NK-92 (cell line): ENCODE results near the gene ONECUT2.

ENCODE experiments used
- DNase-seq: peaks from one replicate; lab custom pipeline; 2025; ENCODE audit not compliant: unreplicated experiment; lab: John Stamatoyannopoulos, UW

ONECUT2 gene

DNA sequence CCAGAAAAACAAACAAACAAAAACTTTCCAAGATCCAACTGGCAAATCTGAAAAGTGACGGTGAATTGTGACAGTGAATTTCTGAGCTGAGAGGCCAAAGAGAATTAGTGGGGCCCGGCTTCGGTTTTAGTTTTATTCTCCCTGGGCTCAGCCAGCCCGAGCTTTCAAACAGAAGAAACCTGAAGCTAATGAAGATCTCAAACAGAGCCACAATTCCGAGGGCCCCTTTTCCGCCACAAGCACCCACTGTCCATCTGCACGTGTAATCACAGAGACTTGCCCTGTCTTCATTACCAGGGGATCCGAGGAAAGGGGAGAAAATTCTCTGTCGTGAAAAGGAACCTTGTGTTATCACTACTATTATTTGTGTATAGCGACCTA lies 4.2 kb upstream of the ONECUT2 start:
- no peak for DNase-seq

DNA sequence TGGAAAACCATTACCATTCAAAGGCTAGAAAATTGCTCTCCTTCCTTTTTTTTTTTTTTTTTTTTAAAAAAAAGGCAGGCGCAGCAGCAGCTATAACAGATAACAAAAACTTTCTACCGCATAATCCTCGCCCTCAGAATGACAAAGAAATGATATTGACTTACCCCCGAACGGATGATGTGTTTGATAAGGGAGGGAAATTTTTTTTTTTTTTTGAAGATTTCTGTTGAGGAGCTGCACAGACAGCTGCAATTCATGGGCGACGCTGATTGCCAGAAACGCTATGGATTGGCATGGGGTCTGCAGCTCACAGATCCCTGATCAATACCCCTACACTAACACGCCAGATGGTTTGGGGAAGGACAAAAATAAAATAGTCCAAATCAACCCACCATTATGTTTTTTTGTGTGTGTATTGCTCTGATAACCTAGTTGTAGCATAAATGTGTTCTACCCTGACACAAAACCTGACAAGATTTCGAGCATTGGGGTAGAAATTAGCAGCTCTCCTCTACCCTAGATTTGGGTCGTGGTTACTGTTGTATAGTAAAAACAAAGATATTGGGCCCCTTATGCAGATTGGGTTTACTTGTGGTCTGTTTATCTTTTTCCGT lies 3.6 kb upstream of the ONECUT2 start:
- DNase-seq = no peak

DNA sequence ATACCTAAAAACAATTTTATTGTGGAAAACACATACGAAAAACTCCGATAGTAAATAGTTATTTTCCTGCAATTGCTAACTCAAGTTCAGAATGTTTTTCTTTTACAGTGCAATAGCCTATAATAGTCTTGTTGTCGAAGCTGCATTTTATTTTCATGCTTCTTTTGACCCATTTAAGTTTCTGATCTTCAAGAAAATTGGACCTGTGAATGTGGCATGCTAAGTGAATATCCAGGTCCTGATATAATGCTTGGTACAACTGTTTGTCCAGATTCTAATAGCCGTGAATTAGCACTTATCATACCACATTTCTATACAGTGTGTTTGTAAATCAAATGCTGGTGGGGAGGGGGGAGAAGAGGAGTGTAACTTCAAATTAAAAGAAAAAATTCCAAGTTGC lies 3.0 kb upstream of the ONECUT2 start:
- DNase-seq = no peak

DNA sequence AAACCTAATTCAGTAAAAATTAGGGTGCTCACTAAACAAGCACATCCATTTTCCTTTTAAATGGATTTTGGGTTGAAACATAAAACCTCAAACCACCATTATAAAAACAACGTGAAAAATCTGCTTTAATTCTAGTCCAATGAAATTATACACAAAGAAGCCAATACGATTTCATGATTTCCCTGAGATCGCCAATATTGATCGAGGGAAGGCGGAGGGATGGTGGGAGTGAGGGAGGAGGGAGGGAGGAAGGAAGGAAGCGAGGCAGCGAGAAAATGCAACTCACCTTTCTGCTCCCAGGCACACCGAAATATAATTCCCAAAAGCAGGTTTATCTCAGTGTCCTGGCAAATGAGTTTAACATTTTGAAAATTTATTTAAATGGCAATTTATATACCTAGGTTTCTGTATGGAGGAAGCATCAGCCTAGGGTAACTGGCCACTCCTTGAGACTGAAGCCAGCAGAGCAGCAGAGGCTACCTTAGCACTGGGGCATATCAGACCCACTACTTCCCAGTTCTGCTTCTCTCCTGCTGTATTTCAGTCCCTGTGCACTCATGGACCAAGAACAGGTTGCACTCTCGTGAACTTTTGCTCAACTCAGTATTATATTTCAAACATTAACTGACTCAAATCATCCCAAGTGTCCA lies 2.3 kb upstream of the ONECUT2 start:
- DNase-seq = no peak

- DNase-seq = no peak
Observed at GRCh38 chr18:57433482-57433881, 1.7 kb upstream of the ONECUT2 start.

DNA sequence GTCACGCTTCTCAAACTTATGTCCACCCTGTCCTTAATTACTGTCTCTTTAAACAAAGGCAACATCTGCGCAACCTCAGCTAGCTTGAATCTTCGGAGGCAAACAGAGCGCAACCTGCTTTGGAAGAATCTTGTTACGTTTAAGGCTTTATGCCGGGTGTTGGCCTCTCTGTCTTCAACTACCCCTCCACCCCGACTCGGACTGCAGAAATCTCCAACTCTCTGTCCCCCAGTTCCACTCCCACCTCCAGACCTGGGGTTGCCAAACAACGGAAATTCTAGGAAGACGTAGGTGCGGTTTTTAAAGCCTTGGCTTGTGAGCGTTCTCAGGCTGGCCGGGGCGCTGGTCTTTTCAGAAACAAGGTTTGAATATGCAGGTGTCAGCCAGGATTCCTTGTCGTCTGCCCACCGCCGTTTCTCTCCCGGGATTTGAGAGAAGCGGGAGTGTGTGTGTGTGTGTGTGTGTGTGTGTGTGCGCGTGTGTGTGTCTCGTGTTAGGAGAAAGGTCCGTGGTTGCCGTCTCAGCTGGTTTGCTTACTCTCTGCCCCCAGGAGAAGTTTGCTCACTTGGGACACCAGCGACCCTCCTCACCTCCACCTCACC lies 1.1 kb upstream of the ONECUT2 start:
- DNase-seq = no peak

DNA sequence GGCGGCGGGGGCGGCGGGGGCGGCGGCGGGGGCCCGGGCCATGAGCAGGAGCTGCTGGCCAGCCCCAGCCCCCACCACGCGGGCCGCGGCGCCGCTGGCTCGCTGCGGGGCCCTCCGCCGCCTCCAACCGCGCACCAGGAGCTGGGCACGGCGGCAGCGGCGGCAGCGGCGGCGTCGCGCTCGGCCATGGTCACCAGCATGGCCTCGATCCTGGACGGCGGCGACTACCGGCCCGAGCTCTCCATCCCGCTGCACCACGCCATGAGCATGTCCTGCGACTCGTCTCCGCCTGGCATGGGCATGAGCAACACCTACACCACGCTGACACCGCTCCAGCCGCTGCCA lies 644 bp downstream of the ONECUT2 start:
- no peak for DNase-seq

GRCh38 chr18:57436191-57436964 lies 1.2 kb downstream of the ONECUT2 start:
- DNase-seq = no peak

GRCh38 chr18:57436965-57437333 lies 1.8 kb downstream of the ONECUT2 start:
- DNase-seq = no peak

GRCh38 chr18:57437402-57437765 lies 2.2 kb downstream of the ONECUT2 start:
- no peak for DNase-seq

DNA sequence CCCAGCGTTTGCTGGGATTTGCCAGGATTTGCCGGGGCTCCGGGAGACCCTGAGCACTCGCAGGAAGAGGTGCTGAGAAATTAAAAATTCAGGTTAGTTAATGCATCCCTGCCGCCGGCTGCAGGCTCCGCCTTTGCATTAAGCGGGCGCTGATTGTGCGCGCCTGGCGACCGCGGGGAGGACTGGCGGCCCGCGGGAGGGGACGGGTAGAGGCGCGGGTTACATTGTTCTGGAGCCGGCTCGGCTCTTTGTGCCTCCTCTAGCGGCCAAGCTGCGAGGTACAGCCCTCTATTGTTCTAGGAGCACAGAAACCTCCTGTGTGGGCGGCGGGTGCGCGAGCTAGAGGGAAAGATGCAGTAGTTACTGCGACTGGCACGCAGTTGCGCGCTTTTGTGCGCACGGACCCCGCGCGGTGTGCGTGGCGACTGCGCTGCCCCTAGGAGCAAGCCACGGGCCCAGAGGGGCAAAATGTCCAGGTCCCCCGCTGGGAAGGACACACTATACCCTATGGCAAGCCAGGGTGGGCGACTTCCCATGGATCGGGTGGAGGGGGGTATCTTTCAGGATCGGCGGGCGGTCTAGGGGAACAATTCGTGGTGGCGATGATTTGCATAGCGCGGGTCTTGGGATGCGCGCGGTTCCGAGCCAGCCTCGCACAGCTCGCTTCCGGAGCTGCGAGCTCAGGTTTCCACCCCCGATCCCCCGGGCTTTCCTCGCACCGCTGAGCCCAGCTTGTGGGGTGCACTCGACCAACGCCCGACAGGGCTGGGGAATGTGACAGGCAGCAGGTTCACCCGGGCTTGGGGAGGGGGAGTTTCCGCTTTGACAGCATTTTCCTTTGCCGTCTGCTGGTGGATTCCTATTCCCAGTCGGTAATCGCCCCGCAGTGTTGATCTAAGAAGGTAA lies 2.8 kb downstream of the ONECUT2 start:
- DNase-seq = no peak

- no peak for DNase-seq
Observed at GRCh38 chr18:57438743-57439608, 3.8 kb downstream of the ONECUT2 start.

DNA sequence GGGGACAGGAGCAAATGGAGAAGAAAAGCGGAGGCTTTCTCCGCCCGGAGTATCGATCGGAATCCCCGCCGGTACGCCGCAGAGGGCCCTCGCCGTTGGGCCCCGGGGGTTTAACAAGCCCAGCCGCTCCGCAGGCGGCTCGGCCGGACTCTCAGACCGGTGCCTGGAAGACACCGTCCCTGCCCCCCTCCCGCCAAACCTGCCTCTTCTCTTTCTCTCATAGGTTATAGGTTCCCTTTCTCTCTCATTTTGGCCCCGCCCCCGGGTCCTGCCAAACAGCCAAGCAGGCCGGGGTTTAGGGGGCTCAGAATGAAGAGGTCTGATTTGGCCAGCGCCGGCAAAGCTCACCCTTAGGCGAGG lies 4.4 kb downstream of the ONECUT2 start:
- DNase-seq = no peak

DNA sequence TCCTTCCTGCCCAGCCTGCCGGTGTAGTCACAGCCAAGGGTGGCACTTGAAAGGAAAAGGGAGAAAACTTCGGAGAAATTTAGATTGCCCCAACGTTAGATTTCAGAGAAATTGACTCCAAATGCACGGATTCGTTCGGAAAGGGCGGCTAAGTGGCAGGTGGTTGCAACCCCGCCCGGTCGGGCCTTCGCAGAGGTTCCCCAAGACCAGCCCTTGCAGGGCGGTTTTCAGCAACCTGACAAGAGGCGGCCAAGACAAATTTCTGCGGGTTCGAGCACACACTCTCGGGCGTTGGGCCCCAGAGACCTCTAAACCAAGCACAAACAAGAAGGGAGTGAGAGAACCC lies 4.8 kb downstream of the ONECUT2 start:
- no peak for DNase-seq

- DNase-seq = no peak
Observed at GRCh38 chr18:57440331-57441070, 5.3 kb downstream of the ONECUT2 start.

- DNase-seq = no peak
Observed at GRCh38 chr18:57441071-57441794, 6.1 kb downstream of the ONECUT2 start.

- no peak for DNase-seq
Observed at GRCh38 chr18:57443247-57443646, 8.1 kb downstream of the ONECUT2 start.

DNA sequence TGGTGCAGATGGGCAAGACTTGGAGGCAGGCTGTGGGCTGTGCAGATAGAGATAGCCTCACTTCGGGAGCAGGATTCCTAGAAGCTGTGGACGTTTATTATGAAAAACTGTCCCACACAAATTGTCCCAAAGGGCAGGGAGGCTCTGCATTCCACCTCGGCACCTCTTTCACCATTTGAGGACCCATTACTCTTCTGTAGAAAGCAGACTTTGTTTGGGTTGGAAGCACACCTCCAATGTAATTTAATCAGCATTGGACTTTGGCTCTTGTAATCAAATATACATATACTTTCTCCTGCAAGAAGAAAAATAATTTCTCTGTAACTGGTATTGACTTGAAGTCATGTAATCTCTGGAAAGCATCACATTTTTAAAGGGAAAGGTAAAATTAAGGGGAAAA lies 8.5 kb downstream of the ONECUT2 start:
- DNase-seq = no peak

GRCh38 chr18:57444301-57444759 lies 9.2 kb downstream of the ONECUT2 start:
- DNase-seq = no peak
